NCI-H1105 treated with DMSO at 0.1 percent for 48 hours (cell line): ENCODE data around the gene EXOC3L4.
A peak's percentile ranks its signal among the peaks of the same experiment; 100 is the strongest.
"Not testable (repeated sequence)": the region's sequence is repeated elsewhere in the genome, so short reads cannot be mapped to it uniquely, and the experiment has no call there.

Source experiments
- DNase-seq: peaks from one replicate; lab custom pipeline; 2025; lab: John Stamatoyannopoulos, UW

EXOC3L4 gene

DNA sequence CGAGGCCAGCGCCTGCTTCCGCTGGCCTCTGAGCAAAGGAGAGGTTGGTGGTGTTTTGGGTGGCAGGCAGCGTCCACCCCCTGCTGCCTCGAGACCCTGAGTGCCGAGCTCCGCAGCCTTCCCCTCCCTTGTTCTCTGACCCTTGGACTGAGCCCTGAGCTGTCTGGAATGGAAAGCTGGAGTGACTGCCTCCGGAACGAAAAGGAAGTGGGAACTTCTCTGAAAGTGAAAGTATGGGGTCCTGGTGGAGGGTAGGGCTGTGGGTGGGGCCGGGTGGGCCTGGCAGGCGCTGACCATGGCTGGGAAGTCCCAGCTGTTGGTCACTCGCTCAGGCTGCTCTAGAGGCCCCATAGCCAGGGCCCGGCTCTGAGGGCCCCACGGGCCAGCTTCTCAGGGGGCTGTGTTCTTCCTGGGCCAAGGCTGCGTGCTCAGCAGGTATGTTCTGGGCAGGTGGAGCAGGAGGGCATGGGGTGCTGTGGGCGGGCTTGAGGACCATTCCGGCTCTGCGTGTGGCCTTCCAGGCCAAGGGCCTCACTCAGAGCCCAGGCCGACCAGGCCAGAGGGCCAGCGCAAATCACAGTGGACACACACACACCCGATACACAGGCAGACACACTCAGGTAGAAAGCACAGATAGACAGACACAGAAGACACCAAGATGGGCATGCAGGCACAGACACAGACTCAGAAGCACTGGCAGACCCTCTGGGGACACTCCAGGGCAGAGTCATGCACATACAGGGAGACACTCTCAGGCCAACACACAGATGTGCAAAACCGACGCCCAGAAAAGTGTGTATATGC is at the start of gene EXOC3L4:
TSS of gene EXOC3L4 (plus strand) at position 320 of the 804 bp plus-strand sequence. CDS start 5,495 bp downstream, outside the sequence.
- DNase-seq, result no peak

DNA sequence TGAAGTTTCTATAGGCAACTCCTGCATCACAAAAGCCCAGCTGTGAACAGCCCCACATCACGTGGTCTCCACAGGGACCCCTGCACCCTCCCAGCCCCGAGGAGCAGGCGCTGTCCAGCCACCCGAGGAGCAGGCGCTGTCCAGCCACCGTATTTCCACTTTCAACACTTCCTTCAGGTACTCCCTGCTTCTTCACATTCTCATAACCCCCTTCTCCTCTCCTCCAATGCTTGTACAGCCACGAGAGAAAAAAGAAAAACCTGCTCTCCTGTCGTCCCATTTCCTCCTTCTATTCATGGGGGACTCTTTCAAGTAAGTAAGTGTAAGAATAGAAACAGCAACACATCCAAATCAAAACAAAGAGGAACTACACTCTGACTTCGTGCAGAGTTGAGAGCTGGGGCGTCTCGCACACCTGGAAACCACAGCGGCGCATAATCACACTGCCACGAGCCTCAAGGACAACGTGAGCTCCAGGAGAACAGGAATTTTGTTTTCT is 49.1 kb upstream of the EXOC3L4 start:
- DNase-seq, result no peak

DNA sequence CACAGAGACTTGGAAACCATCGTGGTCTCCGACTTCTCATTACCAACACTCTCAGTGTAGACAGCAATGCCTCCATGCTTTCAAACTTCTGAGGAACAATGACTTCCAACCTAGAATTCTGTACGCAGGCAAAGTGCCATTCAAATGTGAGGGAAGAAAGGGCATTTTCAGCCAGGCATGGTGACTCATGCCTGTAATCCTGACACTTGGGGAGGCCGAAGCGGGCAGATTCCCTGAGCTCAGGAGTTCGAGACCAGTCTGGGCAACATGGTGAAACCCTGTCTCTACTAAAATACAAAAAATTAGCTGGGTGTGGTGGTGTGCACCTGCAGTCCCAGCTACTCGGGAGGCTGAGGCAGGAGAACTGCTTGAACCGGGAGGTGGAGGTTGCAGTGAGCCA is 47.1 kb upstream of the EXOC3L4 start:
- DNase-seq, result not testable (repeated sequence)

DNA sequence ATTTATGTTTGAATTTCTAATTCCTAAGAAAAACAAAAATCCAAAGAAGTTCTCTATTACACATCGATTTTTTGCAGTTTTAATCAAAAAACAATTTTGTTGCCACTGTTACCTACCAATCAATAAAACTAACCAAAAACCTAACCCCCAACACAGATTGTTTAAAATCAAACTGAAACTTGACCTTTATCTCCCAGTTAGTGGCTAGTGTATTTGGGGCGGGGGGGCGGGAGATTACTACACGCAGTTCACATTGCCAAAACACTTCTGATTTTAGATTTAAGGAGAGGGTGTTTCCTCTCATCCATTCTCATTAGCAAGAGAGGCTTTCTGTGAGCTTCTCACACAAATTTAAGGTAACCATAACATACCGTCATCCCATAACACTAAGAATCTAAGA is 43.6 kb upstream of the EXOC3L4 start:
- DNase-seq, result no peak

DNA sequence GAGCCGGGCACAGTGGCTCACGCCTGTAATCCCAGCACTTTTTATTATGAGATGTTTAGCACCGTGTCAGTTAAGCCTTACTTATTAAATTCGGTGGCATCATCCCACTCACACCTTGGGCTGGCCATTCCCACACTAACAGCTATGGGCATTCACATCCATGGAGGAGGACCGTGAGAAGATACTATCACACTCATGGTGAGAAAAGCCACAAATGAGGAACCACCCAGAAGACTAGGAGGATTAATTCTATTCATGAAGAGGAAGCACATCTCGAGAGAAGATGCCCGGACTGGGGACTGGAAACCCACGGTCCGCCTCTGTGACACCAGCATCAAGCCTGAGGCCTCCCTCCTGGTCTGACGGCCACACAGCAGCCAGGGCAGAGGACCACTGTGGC is 42.1 kb upstream of the EXOC3L4 start:
- DNase-seq, result no peak

DNA sequence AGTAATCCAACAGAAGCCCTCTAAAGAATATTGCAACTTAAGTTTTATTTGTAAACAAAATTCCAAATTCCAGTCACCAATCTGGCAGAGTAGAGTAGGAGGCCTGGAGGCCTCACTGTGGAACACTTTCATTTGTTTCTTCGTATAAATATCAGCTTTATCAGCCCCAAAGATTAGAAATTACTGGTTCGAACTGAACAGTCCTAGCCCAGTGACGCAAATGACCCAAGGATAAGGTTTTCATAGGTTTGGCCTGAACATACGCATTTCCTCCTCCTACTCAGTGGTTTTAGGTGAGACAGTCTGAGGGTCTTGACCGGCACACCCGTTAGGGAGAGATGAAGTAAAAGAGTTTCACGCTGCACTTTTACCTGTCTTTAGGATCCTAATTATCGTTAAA is 38.8 kb upstream of the EXOC3L4 start:
- DNase-seq, result no peak

DNA sequence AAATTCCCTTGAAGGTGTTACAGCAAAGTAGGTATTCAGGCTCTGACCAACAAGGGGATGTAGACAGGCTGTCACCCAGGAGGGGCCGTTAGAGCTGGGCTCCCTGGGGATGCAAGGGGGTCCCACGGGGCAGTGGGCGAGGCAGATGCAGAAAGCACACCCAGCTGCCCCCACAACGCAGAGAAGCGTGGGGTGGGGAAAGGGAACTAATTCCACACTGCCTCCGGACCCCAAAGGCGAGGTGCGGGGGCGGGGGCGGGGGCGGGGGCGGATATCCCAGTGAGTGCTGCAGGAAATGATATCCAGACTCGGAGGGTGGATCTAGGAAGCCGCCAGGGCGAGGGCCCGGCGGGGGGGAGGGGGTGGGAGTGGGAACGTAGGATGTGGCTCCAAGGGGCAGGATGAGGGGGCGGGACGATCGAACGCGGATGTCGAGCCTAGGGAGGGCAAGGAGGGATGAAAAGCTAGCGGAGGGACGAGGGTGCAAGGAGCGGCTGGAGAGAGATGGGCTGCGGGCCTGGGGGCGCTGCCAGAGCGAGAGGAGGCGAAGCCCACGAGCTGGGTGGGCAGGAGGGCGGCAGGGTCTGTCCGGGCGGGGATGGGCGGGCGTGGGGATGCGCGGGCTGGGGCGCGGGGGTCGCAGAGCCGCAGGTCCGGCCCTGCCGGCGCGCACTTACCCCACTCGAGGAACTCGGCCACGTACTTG is 38.0 kb upstream of the EXOC3L4 start:
- DNase-seq, result peak; percentile 22

DNA sequence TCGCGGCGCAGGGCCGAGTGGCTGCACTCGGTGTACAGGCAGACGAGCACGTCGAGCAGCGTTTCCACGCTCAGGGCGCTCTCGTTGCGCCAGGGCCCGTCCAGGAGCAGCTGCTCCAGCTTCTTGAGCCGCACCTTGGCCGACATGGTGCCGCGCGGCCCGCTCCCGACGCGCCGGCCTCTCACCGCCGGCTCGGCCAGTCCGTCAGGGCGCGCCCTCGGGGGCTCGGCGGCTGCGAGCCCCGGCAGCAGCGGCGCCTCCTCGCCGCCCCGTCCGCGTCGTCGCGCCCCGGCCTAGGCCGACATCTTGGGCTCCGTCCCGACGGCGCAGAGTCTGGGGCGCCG is 37.5 kb upstream of the EXOC3L4 start:
- DNase-seq, result peak; percentile 21

DNA sequence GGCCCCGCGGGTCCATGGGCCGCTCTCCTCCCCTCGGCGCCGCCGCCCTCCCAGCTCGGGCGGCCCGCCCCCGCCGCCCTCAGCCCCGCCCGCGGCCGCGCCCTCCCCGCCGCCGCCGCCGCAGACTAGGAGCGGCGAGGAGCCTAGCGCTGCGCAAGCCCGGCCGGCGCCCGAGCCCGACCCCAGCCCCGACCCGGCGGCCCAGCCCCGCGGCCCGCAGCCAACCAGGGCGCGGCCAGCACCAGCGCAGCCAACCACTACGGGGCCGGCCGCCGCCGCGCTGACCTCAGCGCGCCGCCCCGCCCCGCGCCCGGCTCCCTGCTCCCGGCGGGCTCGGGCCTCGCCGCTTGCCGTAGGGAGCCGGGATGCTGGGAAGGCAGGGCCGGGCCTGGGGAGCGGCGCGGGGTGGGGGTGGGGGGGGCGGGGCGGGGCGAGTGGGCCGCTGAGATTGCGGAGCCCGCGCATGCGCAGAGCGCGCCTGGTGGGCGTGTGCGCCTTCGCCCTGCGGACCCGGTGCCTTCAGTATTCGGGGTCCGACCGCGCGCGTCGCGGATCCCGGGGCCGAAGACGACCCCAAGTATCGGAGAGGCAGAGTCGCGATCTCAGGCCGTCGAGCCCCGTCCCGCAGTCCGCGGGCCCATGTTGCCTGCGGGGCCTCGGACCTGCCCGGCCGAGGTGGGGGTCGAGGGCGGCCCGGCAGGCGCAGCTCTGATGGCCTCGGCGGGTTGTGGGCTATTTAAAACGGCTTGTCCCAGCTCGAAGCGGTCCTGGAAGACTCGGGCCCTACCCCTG is 37.0 kb upstream of the EXOC3L4 start, which contains the start of gene CDC42BPB:
TSS of gene CDC42BPB (minus strand) at position 178 of the 792 bp plus-strand sequence. CDS start 376 bp downstream, outside the sequence.
- DNase-seq, result peak; percentile 83

DNA sequence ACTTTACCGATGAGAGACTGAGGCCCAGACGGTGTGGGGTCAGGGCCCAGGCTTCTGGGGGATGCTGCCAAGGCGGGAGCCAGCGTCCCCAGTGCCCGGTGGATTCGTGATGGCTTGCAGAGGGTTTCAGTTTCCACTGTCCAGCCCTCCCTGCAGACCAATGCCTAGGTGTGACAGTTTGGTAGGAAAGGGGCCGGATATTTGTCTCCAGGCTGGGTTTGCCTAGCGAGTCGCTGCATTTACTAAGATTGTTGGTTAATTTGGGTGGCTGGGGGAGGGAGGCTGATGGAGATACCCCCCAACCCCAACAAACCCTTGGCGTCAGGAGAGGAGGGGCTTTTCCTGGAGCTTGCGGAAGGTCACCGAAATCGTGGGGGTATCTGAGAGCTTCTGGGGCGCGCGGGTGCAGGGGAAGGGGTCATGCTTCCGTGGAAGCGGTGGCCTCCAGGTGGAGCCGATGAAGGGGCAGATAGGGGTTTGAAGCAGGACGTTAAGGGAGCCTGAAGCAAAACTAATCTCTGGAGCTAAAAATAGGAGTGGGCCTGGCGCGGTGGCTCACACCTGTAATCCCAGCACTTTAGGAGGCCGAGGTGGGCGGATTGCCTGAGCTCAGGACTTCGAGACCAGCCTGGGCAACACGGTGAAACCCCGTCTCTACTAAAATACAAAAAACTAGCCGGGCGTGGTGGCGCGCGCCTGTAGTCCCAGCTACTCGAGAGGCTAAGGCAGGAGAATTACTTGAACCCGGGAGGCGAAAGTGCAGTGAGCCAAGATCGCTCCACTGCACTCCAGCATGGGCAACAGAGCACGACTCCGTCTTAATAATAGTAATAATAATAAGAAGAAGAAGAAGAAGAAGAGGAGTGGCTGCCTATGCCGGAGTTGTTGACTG is 36.1 kb upstream of the EXOC3L4 start:
- no peak for DNase-seq

DNA sequence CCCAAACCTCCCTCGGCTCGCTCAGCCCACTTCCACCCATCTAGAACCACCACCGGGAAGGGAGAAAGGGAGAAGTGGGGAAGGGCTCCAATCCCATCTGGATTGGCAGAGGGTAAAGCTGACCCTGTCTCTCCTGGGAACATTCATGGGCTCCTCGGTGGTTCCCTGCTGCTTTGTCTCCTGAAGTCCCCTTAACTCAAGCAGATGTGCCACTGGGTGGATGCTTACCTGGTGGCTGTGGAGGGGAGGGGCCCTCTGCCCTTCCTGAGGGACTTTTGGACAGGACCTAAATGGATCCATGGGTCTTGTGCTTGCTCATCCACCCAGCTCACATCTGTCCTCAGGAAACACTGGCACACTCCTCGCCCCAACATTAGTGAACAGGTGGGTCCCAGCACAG is 35.0 kb upstream of the EXOC3L4 start:
- DNase-seq, result no peak

DNA sequence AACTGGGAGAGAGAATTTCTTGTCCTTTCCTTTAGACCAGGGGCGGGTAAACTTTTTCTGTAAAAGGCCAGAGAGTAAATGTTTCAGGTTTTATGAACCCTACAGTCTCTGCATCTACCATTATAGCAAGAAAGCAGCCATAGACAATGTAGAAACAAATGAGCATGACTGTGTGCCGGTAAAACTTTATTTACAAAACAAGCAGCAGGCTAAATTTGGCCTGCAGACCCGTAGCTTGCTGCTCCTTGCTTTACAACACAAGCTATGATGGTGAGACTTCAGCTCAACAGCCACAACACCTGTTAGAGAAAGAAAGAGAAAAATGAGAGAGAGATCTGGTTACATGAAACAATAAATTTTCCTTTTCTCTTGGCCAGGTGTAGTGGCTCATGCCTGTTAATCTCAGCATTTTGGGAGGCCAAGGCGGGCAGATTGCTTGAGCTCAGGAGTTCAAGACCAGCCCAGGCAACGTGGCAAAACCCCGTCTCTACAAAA is 33.0 kb upstream of the EXOC3L4 start:
- DNase-seq, result no peak

DNA sequence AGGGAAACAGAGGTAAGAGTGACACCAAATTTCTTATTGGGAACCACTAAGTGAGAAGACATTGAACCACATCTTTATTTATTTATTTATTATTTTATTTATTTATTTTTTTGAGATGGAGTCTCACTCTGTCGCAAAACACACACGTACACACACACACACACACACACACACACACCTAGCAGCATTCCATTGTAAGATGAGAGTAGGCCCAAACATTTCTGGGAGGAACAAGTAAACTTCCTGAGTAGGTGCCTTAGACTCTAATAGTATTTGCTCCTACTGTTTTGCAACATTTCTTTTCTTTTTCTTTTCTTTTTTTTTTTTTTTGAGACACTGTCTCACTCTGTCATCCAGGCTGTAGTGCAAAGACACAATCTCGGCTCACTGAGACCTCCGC is 30.1 kb upstream of the EXOC3L4 start:
- DNase-seq, result no peak

DNA sequence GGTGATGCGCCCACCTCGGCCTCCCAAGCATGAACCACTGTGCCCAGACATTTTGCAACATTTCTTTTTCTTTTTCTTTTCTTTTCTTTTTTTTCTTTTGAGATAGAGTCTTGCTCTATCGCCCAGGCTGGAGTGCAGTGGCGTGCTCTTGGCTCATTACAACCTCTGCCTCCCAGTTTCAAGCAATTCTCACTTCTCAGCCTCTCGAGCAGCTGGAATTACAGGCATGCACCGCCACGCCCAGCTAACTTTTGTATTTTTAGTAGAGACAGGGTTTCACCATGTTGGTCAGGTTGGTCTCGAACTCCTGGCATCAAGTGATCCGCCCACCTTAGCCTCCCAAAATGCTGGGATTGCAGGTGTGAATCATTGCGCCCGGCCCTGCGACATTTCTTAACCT is 29.5 kb upstream of the EXOC3L4 start:
- DNase-seq, result no peak

DNA sequence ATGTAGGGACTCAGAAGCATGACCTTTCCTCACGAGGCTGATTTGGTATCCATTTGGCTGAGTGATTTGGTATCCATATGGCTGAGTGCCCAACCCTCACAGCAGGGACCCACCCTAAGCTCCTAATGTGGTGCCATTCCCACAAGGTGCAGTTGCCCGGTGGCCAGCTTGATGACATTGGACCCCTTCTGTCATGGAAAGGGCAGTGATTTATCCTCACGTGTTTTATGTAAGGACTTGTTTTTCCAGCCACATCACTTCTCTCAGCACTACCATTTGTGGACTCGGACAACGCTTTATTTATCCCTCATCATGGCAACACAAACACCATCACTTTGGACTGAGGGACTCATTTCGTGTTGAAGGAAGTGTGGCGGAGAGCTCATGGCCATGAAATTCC is 28.7 kb upstream of the EXOC3L4 start:
- no peak for DNase-seq

DNA sequence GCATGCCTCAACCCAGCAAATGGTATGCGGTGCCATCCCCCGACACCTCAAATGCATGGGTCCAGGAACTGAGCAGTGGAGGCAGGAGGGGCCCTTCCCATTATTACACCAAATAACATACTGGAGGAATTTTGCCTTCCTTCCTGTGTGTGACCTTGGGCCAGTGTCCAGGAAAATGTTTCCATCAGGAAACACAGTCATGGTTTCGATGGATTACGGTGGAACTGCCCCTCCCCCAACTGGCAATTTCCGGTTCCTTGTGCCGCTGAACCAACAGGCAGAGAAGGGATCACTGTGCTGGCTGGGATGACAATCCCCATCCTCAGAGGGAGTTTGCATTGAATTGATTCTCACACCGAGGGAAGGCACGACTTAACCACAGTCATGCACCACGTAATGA is 28.1 kb upstream of the EXOC3L4 start:
- DNase-seq, result no peak

DNA sequence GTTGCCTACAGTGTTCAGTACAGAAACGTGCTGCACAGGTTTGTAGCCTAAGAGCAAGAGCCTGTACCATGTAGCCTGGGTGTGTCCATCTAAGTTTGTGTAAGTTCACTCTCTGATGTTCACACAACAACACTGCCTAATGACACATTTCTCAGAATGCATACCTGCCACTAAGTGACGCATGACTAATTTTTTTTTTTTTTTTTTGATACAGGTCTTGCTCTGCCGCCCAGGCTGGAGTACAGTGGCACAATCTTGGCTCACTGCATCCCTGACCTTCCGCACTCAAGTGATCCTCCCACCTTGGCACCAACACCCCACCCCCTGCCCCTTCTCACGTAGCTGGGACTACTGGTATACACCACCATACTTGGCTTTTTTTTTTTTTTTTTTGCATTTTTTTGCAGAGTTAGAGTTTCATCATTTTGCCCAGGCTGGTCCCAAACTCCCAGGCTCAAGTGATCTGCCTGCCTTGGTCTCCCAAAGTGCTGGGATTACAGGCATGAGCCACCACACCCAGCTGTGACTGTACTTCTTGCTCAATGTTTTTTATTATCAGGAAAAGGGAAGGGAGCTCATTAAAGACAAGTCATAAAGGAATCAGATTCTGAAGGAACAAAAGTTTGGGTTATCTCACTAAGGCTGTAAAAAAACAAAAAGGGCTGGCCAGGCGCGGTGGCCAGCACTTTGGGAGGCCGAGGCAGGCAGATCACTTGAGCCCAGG is 27.1 kb upstream of the EXOC3L4 start:
- DNase-seq, result no peak

DNA sequence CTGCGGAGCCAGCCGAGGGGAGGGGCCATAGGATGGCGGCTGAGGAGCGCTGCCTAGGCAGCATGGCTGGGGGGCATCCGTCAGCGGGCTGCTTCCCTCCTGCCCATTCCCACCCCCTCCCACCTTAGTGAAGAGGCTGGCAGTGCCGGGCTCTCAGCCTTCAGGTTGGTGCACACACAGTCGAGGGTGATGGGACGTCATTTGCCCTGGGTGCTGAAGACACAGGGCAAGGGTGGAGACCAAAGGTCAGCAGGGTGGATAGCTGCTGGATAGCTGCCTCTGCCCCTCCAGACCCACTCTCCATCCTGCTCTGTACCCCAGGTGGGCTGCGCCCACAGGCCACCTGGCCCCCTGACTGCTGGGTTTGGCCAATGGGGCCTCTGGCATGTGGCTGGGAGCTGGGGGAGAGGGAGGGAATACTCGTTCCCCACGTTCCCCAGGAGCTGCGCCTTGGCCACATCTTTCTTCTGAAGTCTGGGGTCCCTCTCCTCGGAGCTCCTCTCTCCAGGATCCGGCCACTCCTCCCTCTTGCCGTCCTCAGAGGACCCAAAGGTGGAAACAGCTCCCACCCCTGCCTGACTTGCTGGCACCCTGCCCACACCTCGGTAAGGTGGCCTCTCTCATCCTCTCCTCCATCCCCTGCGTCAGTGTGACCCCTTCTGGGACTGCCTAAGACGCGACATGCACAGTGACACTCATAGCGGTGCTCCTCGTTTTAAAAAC is 26.0 kb upstream of the EXOC3L4 start:
- DNase-seq, result no peak

DNA sequence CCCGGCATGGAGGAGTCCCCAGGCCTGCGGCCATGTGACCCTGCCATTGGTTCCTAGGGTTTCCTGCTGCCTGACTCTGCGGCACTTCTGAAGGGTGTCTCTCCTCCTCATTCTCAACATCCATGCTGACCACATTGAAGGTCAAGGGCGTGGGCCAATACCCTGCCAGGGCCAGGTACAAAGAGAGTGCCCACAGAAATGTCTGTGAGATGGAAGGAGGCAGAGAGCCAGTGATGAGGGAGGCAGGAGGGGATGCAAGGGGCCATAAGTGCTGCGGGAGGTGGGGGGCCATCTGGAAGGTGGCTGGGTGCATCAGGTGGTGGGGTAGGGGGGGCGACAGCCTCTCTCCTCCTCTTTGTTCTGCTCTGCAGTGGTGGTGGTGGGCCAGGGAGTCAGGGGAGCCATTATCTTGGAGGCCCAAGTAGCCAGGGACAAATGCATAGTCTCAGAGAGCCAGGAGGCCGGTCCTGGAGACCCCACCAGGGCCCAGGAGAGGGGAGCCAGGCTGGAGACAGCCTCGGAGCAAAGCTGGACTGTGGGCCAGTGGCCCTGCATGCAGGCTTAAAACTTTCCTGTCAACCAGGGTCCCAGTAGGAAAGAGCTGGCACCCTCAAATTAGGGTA is 24.2 kb upstream of the EXOC3L4 start:
- no peak for DNase-seq
